AG10803 (cell line): Measurements from ENCODE around the gene RASGEF1C.
A peak's percentile ranks its signal among the peaks of the same experiment; 100 is the strongest.

ENCODE experiments used
- DNase-seq: peaks from one replicate; pipeline ENCODE4 v3.0.0; 2010; ENCODE audit warnings: low read depth
- H3K4me3 ChIP-seq: 2 replicates; pipeline ENCODE4 v1.5.1; 2011; ENCODE audit warnings: mild to moderate bottlenecking, low read length, control low read depth
- TF ChIP-seq, protein P1 (sequence below): conservative IDR thresholded peaks from 2 replicates; pipeline ENCODE4 v1.5.1; 2011; ENCODE audit warnings: mild to moderate bottlenecking, low read length, control low read depth, inconsistent platforms

The RASGEF1C gene

DNA sequence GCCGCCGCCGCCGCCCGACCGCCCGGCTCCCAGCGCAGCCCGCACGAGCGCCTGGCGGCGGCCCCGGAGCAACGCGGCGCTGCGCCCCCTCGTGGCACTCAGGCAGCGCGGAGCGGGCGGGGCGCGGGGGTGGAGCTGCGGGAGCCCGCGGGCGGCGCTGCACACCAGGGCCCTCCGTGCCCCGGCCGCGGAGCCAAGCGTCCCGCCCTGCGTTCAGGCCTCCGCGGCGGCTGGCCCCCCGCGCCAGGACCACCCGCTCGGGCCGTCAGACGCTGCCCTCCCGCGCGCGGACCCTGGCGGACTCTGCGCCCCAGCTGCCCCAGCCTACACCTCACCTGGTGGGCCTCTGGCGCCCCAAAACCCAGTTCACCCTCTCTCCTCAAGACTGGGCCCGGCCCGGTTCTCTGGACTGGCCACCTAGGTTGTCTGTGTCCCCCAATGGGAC, at the start of gene RASGEF1C:
Gene RASGEF1C (minus strand): TSS at position 75 of the 445 bp plus-strand sequence. CDS start 71,159 bp downstream, outside the sequence.
- TF ChIP-seq, protein P1, sequence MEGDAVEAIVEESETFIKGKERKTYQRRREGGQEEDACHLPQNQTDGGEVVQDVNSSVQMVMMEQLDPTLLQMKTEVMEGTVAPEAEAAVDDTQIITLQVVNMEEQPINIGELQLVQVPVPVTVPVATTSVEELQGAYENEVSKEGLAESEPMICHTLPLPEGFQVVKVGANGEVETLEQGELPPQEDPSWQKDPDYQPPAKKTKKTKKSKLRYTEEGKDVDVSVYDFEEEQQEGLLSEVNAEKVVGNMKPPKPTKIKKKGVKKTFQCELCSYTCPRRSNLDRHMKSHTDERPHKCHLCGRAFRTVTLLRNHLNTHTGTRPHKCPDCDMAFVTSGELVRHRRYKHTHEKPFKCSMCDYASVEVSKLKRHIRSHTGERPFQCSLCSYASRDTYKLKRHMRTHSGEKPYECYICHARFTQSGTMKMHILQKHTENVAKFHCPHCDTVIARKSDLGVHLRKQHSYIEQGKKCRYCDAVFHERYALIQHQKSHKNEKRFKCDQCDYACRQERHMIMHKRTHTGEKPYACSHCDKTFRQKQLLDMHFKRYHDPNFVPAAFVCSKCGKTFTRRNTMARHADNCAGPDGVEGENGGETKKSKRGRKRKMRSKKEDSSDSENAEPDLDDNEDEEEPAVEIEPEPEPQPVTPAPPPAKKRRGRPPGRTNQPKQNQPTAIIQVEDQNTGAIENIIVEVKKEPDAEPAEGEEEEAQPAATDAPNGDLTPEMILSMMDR, result peak; percentile 12; the same call in 1 of the 2 replicates
- peak; percentile 46 for DNase-seq
- peak within 1 kb of the TSS; percentile 20; the same call in 1 of the 2 replicates for H3K4me3 ChIP-seq

DNA sequence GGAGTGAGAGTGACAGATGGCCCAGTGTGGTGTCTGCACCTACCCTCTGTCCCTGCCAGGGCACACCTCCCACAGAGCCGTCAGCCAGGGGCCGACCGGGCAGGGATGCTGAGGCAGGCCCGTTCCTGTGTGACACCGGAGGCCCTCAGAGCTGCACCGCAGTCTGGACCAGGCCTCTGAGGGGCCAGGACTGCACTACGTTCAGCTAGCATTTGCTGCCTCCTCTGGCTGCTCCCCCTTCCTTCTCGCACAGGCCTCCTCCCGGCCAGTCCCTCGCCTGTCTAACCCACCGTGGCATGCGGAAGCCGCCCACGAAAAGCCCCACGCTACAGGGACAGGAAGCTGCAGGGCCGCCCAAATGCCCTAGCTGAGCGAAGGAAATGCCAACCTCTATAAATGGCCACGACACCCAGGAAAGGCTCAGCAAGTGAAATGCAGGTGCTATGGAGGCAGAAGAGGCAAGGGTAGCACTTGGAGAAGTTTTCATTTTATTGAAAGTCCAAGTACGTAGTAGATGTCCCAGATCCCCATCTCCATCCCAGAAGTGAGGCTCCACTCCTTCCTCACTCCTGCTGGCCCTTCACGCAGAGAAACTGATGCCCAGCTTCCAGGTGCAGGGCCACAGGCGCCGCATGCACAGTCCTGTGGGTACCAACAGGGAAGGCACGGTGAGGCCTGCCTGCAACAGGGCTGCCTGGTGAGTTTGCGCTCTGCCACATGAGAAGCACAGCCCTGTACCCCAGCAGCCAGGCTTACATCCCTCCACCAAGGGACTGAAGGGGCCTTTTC, 44.2 kb upstream of the RASGEF1C start:
- TF ChIP-seq, protein P1, result no peak
- H3K4me3 ChIP-seq, result no peak overlapping the region
- DNase-seq, result no peak

DNA sequence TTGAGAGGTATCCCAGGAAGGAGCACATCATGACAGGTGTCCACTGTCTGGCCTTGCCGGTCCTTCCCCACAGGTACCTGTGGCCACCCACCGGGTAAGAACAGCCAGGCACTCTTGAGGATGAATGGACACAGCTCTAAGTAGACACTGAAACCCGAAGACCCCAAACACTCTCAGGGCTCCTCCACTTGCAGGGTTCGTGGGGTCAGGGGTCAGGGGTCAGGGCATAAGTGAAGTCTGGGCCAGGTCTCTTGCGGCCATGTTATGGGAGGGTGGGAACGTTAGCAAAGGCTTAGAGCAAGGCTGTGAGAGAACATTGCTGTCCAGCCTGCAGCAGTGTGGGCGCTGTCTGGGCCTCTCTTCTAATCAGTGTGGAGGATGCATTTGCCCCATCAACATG, 42.9 kb upstream of the RASGEF1C start:
- H3K4me3 ChIP-seq, result no peak overlapping the region
- TF ChIP-seq, protein P1, result no peak
- no peak for DNase-seq

DNA sequence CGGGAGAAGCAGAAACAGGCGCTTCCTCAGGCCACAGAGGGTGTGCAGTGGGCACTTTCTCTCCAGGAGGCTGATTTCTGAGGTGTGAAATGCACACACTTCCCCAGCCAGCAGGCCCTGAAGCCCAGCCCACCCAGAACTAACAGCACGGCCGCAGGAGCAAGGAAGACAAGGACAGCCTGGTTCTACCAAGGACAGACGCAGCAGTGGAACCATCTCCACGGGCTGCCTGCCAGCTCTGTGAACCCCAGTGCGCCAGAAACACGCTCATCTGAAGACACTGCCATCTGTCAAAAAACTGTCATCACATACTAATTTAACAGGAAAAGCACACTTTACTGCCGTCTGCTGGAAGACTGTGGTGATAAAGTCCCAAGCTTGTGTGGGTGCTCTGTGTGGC, 42.1 kb upstream of the RASGEF1C start:
- no peak overlapping the region for H3K4me3 ChIP-seq
- no peak for DNase-seq
- TF ChIP-seq, protein P1, result no peak

DNA sequence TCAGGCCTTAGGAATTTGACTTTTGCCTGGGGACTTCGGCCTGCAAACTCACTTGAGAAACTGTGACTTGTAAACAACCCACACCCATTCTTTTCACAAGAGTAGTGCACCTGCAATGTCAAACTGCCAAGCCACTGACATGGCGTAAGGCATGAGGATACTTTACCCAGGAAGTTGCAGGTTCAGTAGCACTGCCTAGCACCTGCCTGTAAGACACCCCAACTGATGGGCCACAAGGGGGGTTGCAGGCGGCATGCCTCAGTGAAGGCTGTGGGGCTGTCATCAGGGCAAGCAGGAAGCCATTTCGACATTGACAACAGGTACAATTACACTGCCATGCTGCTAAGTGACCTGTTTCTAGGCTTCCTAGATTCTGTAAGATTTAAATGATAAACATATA, 41.3 kb upstream of the RASGEF1C start:
- TF ChIP-seq, protein P1, result no peak
- no peak overlapping the region for H3K4me3 ChIP-seq
- DNase-seq, result no peak

DNA sequence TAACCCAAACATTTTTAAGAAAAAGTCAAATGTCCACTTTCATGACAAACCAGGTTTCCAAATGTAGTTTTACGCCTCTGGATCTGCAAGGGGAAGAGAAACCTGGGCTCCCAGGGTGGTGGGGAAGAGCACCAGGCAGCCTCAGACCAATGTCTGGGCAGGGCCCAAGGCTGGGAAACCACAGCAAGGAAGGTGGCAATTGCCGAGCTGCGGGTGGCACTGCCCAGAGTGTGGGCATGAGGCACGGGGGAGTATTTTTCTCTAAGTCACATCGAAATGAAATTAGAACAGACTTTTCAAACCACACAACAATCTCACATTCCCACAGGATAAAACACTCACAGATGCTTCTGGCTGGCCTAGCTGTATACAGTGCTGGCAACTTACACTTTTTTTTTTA, 32.6 kb upstream of the RASGEF1C start:
- no peak for DNase-seq
- H3K4me3 ChIP-seq, result no peak overlapping the region
- TF ChIP-seq, protein P1, result no peak

DNA sequence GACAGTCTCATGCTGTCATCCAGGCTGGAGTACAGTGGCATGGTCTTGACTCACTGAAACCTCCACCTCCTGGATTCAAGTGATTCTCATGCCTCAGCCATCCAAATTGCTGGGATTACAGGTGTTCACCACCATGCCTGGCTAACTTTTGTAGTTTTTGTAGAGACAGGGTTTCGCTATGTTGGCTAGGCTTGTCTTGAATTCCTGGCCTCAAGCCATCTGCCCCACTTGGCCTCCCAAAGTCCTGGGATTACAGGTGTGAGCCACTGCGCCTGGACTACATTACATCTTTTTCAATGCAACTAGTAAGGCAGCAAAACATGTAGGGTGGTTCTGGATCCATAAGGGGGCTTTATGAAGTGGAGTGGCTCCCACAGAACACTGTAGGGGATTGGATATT, 29.6 kb upstream of the RASGEF1C start:
- TF ChIP-seq, protein P1, result no peak
- DNase-seq, result no peak
- H3K4me3 ChIP-seq, result no peak overlapping the region
